Fibroblast of pulmonary artery (primary cell): ENCODE measurements around the gene SNX6.

Source experiments
- DNase-seq: peaks from one replicate; pipeline ENCODE4 v3.0.0-alpha.2; 2010; ENCODE audit warnings: low read depth
- H3K4me3 ChIP-seq: replicated peaks from 2 replicates; pipeline ENCODE4 v1.5.1; 2011; ENCODE audit warnings: low read depth, mild to moderate bottlenecking, control low read depth, low read length, moderate library complexity
- TF ChIP-seq, protein P1 (sequence below): IDR thresholded peaks from 2 replicates; pipeline ENCODE4 v1.5.1; 2011; ENCODE audit warnings: mild to moderate bottlenecking, control low read depth, low read length, inconsistent platforms; ENCODE audit errors: missing control alignments

Gene SNX6

DNA sequence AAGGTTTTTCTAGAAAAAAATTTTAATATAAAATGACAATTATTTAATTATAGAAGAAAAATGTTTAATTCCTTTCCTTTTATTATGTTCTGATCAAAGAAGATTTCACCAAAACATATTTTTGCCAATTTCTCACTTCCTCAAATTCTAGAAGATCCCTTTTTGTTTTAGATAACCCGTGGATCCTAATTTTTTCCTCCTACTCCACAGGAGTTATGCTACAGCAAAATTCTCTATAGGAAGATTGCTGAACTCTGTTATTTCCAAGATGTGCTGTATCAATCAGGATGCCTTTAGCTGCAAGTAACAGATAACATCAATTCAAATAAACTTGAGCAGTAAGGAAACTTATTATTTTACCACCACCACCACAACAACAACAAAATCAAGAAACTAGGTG, 3.8 kb upstream of the SNX6 start:
- DNase-seq, result no peak
- TF ChIP-seq, protein P1, sequence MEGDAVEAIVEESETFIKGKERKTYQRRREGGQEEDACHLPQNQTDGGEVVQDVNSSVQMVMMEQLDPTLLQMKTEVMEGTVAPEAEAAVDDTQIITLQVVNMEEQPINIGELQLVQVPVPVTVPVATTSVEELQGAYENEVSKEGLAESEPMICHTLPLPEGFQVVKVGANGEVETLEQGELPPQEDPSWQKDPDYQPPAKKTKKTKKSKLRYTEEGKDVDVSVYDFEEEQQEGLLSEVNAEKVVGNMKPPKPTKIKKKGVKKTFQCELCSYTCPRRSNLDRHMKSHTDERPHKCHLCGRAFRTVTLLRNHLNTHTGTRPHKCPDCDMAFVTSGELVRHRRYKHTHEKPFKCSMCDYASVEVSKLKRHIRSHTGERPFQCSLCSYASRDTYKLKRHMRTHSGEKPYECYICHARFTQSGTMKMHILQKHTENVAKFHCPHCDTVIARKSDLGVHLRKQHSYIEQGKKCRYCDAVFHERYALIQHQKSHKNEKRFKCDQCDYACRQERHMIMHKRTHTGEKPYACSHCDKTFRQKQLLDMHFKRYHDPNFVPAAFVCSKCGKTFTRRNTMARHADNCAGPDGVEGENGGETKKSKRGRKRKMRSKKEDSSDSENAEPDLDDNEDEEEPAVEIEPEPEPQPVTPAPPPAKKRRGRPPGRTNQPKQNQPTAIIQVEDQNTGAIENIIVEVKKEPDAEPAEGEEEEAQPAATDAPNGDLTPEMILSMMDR, result no peak
- no peak overlapping the region for H3K4me3 ChIP-seq

DNA sequence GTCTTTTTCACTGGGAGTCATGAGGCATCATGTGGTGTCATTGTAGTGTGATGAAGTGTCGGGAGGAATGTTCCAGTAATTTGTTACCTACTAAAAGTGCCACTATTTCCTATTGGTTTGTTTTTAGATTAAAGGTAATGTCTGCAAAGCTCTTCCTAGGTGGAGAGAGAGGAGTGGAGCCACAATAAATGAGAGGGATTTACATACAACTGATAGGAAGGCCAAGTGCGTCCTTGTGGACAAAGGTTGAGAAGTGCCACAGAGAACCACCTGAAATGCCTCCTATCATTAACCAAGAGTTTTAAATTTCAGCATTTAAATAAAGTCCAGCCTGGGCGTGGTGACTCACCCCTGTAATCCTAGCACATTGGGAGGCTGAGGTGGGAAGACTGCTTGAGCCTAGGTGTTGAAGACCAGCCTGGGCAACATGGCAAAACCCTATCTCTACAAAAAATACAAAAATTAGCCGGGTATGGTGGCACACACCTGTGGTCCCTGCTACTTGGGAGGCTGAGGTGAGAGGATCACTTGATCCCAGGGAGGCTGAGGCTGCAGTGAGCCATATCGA, 2.5 kb upstream of the SNX6 start:
- H3K4me3 ChIP-seq, result no peak overlapping the region
- TF ChIP-seq, protein P1, result no peak
- DNase-seq, result no peak

DNA sequence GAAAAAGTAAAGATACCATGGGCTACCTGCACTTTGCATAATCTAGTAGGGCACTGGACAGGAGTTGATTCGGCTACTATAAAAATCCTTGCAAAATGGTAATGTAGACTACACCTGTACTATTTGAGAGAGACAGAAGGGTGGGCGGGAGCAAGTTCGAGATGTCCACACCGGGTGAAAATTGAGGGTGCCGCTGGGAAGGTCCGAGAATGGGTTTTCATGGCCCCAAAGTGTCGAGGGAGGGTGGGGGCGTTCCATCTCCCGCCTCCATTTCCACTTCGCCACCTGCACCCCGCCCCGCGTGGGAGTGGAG, 648 bp downstream of the SNX6 start:
- TF ChIP-seq, protein P1, result no peak
- H3K4me3 ChIP-seq, result peak overlapping the region; percentile 95
- DNase-seq, result no peak

DNA sequence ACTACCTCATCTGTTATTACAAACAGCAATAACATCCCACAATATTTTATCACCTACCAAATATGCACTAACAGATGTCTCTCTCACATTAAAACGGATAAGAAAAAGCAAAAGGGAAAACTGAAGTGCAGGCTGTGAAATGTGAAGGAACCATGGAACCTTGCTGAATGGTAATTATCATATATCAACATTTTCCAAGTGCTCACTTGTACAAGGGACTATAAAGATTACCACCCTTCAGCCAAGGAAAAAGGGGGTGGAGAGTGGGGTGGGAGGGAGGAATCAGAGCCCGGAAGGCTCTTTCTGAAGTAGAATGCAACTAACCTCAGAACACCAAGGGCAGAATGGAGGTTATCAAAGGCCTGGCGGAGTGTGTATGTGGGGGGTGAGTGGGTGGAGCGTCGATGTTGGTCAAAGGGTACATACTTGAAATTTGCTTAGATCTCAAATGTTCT, 1.2 kb downstream of the SNX6 start:
- H3K4me3 ChIP-seq, result peak overlapping the region; percentile 95
- TF ChIP-seq, protein P1, result no peak
- peak; percentile 20 for DNase-seq

DNA sequence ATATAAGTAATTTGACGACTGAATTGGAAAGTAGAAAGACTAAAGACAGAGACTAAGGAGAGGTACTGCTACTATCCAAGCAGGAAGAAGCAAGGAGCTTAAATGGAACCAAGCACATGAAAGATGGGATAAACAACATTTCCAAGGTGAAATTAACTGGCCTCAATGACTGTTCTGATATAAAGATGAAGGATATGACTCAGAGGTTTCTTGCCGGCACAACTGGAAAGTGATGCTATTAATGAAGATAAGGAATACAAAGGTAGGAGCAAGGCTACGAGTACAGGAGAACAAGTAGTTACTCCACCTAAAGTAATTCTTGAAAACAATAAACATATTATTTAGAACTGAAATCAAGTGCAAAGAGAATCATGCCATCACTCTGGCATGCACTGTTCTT, 6.4 kb downstream of the SNX6 start:
- peak; percentile 14 for DNase-seq
- TF ChIP-seq, protein P1, result no peak
- H3K4me3 ChIP-seq, result no peak overlapping the region

DNA sequence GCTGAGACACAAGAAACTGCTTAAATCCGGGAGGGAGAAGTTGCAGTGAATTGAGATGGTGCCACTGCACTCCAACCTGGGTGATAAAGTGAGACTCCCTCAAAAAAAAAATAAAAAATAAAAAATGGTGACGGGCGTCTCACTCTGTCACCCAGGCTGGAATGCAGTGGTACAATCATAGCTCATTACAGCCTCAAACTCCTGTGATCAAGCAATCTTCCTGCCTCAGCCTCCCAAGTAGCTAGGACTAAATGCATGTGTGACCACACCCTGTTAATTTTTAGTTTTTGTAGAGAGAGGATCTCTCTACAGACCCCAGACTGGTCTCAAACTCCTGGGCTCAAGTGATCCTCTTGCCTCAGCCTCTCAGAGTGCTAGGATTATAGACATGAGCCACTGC, 9.1 kb downstream of the SNX6 start:
- TF ChIP-seq, protein P1, result no peak
- no peak overlapping the region for H3K4me3 ChIP-seq
- DNase-seq, result no peak

DNA sequence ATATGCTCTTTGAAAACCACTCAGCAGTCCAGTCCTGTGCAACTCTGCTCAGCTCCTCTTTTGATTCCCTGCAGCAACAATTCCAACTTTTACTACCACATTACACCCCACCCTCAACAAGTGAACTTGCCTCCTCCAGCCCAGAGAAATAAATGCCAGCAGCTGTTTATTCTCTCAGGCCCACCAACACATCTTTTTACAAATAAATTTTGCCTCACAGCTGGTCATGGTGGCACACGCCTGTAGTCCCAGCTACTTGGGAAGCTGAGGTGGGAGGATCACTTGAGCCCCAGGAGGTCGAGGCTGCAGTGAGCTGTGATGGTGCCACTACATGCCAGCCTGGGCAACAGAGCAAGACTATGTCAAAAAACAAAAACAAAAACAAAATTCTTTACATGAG, 9.8 kb downstream of the SNX6 start:
- no peak for DNase-seq
- TF ChIP-seq, protein P1, result no peak
- H3K4me3 ChIP-seq, result no peak overlapping the region
